HG03469 (cell line): ENCODE data around the gene MRRF.

ENCODE experiments used
- ATAC-seq: cut with Tn5 transposase; IDR thresholded peaks from one replicate; pipeline ENCODE4 v1.9.1; 2021; ENCODE audit warnings: mild to moderate bottlenecking, moderate library complexity, moderate number of reproducible peaks; ENCODE audit not compliant: unreplicated experiment

Gene MRRF

GRCh38 chr9:122228191-122228567 is 36.5 kb upstream of the MRRF start:
- ATAC-seq = no peak

GRCh38 chr9:122228568-122229484 is 35.9 kb upstream of the MRRF start, which contains the start of gene LHX6:
TSS of gene LHX6 (minus strand) at chr9:122228957. CDS start at chr9:122228740, 217 bp downstream.
- ATAC-seq = no peak

- no peak for ATAC-seq
Observed at GRCh38 chr9:122229485-122229837, 35.2 kb upstream of the MRRF start.

- no peak for ATAC-seq
Observed at GRCh38 chr9:122232796-122233306, 31.8 kb upstream of the MRRF start.

GRCh38 chr9:122234022-122234748 is 30.5 kb upstream of the MRRF start:
- no peak for ATAC-seq

- ATAC-seq = no peak
Observed at GRCh38 chr9:122236681-122237080, 28.0 kb upstream of the MRRF start.

- no peak for ATAC-seq
Observed at GRCh38 chr9:122239722-122240121, 25.0 kb upstream of the MRRF start.

GRCh38 chr9:122244349-122244748 is 20.3 kb upstream of the MRRF start:
- no peak for ATAC-seq

- no peak for ATAC-seq
Observed at GRCh38 chr9:122246666-122247065, 18.0 kb upstream of the MRRF start.

- ATAC-seq = no peak
Observed at GRCh38 chr9:122248448-122248865, 16.2 kb upstream of the MRRF start.

GRCh38 chr9:122251351-122251750 is 13.3 kb upstream of the MRRF start:
- no peak for ATAC-seq

GRCh38 chr9:122252796-122253195 is 11.9 kb upstream of the MRRF start:
- no peak for ATAC-seq

GRCh38 chr9:122254761-122255160 is 9.9 kb upstream of the MRRF start:
- ATAC-seq = no peak

GRCh38 chr9:122256206-122256605 is 8.5 kb upstream of the MRRF start:
- no peak for ATAC-seq

GRCh38 chr9:122258886-122259415 is 5.7 kb upstream of the MRRF start:
- no peak for ATAC-seq

- no peak for ATAC-seq
Observed at GRCh38 chr9:122261469-122261881, 3.2 kb upstream of the MRRF start.

GRCh38 chr9:122262073-122262472 is 2.6 kb upstream of the MRRF start:
- no peak for ATAC-seq

GRCh38 chr9:122263699-122264349 is 858 bp upstream of the MRRF start:
- no peak for ATAC-seq

GRCh38 chr9:122265149-122265915 is 650 bp downstream of the MRRF start:
- ATAC-seq = peak; percentile 31
